Adrenal gland (tissue), 5 donors: ENCODE data around the gene CALML5.

Source experiments
- CTCF ChIP-seq, 6 experiments: fragments of 450-650 bp in 4 of 6; fragments of 200-600 bp in 2 of 6; sonication (generic) in 1 of 6; IDR thresholded peaks; 1 replicate in 5 of 6; 2 replicates in 1 of 6; pipeline versions ENCODE4 v1.5.1 to v1.8.0; 2016 to 2021; ENCODE audit warnings: antibody characterized with exemption in 6 of 6, mild to moderate bottlenecking in 2 of 6, moderate library complexity in 1 of 6
- POLR2A ChIP-seq, 2 donors: fragments of 450-650 bp; IDR thresholded peaks; one replicate each; pipeline ENCODE4 v1.6.1; 2017; ENCODE audit warnings: antibody characterized with exemption in 2 of 2, mild to moderate bottlenecking in 2 of 2, moderate library complexity in 1 of 2
- donor health status: DM: no; HTN: no; CAD: no.

GRCh38 chr10:5546891-5547680 lies 47.7 kb upstream of the CALML5 start:
- TF ChIP-seq CTCF (IDR thresholded peaks at IDR 0.05) (no peak), POLR2A (IDR thresholded peaks at IDR 0.05) (no peak)
